Lung (tissue), 12 donors: ENCODE results near the gene LRRC71. TPM values are rescaled to one million over a fixed set of nuclear protein-coding genes. Genes with fewer than 3 reads are reported as not detected.
A peak's percentile ranks its signal among the peaks of the same experiment; 100 is the strongest.

Source experiments
- ATAC-seq: fragments of 200-7000 bp; cut with Tn5 transposase; one replicate; pipeline ENCODE4 v1.9.1; 2020; ENCODE audit warnings: moderate number of reproducible peaks; ENCODE audit not compliant: insufficient read depth, low FRiP score
- DNase-seq, 3 donors: peaks; one replicate each; pipeline ENCODE4 v3.0.0-alpha.2; 2013 to 2017
- H3K27ac ChIP-seq, 2 donors: one replicate each; pipeline ENCODE4 v1.5.1; 2013; ENCODE audit warnings: mild to moderate bottlenecking in 2 of 2, moderate library complexity in 2 of 2, control low read depth in 1 of 2, inconsistent platforms in 1 of 2, low read depth in 1 of 2, low read length in 1 of 2
- H3K27me3 ChIP-seq, 3 donors: one replicate each; pipeline ENCODE4 v1.5.1; 2013; ENCODE audit warnings: low read length in 2 of 3; ENCODE audit not compliant: control insufficient read depth in 3 of 3, insufficient read depth in 3 of 3
- H3K36me3 ChIP-seq, 4 donors: one replicate each; pipeline ENCODE4 v1.5.1; 2013; ENCODE audit warnings: low read length in 4 of 4, mild to moderate bottlenecking in 1 of 4, moderate library complexity in 1 of 4; ENCODE audit not compliant: control insufficient read depth in 4 of 4, insufficient read depth in 4 of 4
- H3K4me1 ChIP-seq, 5 donors: one replicate each; pipeline ENCODE4 v1.5.1; 2013; ENCODE audit warnings: low read length in 5 of 5, mild to moderate bottlenecking in 2 of 5, moderate library complexity in 1 of 5; ENCODE audit not compliant: control insufficient read depth in 5 of 5, insufficient read depth in 5 of 5
- H3K4me3 ChIP-seq: one replicate; pipeline ENCODE4 v1.5.1; 2013; ENCODE audit warnings: mild to moderate bottlenecking, control low read depth, moderate library complexity
- H3K9ac ChIP-seq, 2 donors: one replicate each; pipeline ENCODE4 v1.5.1; 2013; ENCODE audit warnings: low read length in 2 of 2, control low read depth in 1 of 2; ENCODE audit not compliant: insufficient read depth in 1 of 2
- H3K9me3 ChIP-seq, 4 donors: one replicate each; pipeline ENCODE4 v1.5.1; 2013; ENCODE audit warnings: low read length in 3 of 4, mild to moderate bottlenecking in 1 of 4, moderate library complexity in 1 of 4; ENCODE audit not compliant: control insufficient read depth in 4 of 4, insufficient read depth in 3 of 4
- WGBS, 2 donors: extraction: QIAGEN DNeasy Blood & Tissue Kit; methylation state at CpG; one replicate each; pipeline ENCODE4 v1.1.7; 2013; 5-methylcytosine and 5-hydroxymethylcytosine counted together
- polyA plus RNA-seq, 2 donors: library from polyadenylated mRNA; stranded (reverse); fragments of 200-250 nt; gene quantifications; one replicate each; pipeline ENCODE4 v1.2.1, GENCODE V29; 2013
- total RNA-seq, 2 donors: library from RNA; depleted of rRNA in 1 of 2; stranded (reverse); fragments of >200 nt in 1 of 2; gene quantifications; one replicate each; pipeline ENCODE4 v1.2.1, GENCODE V29; 2014 to 2021
- TF ChIP-seq, protein P1 (sequence below): IDR thresholded peaks from 2 replicates; pipeline ENCODE4 v1.5.1; 2012; ENCODE audit warnings: mild to moderate bottlenecking; ENCODE audit errors: control extremely low read depth, extremely low read depth
- donor health status: control.
- donor health status: control.
- donor health status: Bipolar disorder and iron deficiency.
- donor health status: healthy.
- donor health status: DM: yes; HTN: yes; CAD: no.

Gene LRRC71
- total and polyA plus RNA-seq, 4 donors, result 3.4 to 17.2 (median 4.2) TPM

GRCh38 chr1:156913809-156914387 is 6.5 kb upstream of the LRRC71 start:
- Histone ChIP-seq H3K36me3 (peaks cover 0 to 34% (median 17%) of the 10 kb centered on the region in 4 donors), H3K9ac (peak overlapping the region in 1 of 2 donors; percentile 28), H3K4me1 (peaks cover 0 to 19% (median 9%) of the 10 kb centered on the region in 5 donors), H3K27ac (no peak overlapping the region), H3K9me3 (peaks cover 0 to 2% (median 0%) of the 10 kb centered on the region in 4 donors), H3K27me3 (peaks cover 0 to 9% (median 0%) of the 10 kb centered on the region in 3 donors), H3K4me3 (no peak overlapping the region)
- DNase-seq (no peak), ATAC-seq (no peak)
- TF ChIP-seq, protein P1, sequence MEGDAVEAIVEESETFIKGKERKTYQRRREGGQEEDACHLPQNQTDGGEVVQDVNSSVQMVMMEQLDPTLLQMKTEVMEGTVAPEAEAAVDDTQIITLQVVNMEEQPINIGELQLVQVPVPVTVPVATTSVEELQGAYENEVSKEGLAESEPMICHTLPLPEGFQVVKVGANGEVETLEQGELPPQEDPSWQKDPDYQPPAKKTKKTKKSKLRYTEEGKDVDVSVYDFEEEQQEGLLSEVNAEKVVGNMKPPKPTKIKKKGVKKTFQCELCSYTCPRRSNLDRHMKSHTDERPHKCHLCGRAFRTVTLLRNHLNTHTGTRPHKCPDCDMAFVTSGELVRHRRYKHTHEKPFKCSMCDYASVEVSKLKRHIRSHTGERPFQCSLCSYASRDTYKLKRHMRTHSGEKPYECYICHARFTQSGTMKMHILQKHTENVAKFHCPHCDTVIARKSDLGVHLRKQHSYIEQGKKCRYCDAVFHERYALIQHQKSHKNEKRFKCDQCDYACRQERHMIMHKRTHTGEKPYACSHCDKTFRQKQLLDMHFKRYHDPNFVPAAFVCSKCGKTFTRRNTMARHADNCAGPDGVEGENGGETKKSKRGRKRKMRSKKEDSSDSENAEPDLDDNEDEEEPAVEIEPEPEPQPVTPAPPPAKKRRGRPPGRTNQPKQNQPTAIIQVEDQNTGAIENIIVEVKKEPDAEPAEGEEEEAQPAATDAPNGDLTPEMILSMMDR, result no peak
- 81 to 88% methylated on average over 13 of the region's 13 CpGs for WGBS, 2 donors

DNA sequence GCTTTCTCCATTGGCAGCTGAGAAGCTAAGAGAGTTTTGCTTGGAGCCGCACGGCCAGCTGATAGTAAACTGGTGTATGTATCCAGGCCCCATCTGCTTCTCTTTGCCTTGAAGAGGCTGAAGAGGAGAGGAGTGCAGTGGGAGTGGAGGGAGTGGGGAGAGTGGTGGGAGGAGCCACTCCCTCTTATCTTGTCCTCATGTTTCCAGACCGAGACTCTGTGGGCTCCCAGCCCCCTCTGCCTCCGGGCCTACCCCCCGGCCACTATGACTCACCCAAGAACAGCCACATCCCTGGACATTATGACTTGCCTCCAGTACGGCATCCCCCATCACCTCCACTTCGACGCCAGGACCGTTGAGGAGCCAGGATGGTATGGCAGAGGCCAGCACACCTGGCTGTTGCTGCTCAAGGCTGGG is 6.0 kb upstream of the LRRC71 start:
- TF ChIP-seq, protein P1, result no peak
- Histone ChIP-seq H3K4me3 (no peak overlapping the region), H3K27me3 (peaks cover 0 to 7% (median 0%) of the 10 kb centered on the region in 3 donors), H3K9me3 (peaks cover 0 to 2% (median 0%) of the 10 kb centered on the region in 4 donors), H3K27ac (no peak overlapping the region), H3K4me1 (peaks cover 0 to 19% (median 9%) of the 10 kb centered on the region in 5 donors), H3K36me3 (peaks cover 0 to 30% (median 16%) of the 10 kb centered on the region in 4 donors), H3K9ac (peak overlapping the region in 1 of 2 donors; percentile 28)
- 84 to 86% methylated on average over 9 of the region's 9 CpGs for WGBS, 2 donors
- DNase-seq (no peak), ATAC-seq (no peak)

DNA sequence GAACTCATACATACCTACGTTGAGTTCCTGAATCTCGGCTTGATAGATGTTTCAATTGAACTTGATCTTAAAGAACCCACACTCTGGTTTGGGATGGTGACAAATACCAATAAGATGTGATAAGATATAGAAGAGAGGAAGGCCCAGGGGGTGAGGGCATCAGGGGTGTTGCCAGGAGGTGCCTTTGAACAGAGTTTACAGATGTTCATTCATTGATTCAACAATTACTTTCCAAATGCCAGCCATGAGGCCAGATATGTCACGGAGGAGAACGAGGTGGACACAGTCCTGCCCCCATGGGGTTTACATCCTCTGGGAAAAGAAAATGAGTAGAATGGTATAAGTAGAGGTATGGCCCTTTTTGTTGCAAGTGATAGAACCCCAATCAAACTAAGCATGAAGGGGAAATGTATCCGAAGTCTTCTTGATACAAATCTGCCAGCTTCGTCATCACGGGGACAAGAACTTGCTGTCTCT is 659 bp downstream of the LRRC71 start:
- no peak for ATAC-seq

More for the DNA sequence above, 659 bp downstream of the LRRC71 start:
- H3K27ac ChIP-seq, result no peak overlapping the region
- DNase-seq, result no peak
- TF ChIP-seq, protein P1, result no peak
- 68 to 69% methylated on average over 7 of the region's 7 CpGs for WGBS, 2 donors
- H3K27me3 ChIP-seq, result peaks cover 0 to 64% (median 51%) of the 10 kb centered on the region in 3 donors
- H3K4me3 ChIP-seq, result no peak overlapping the region
- H3K9ac ChIP-seq, result no peak overlapping the region
- peaks cover 0 to 4% (median 1%) of the 10 kb centered on the region in 4 donors for H3K36me3 ChIP-seq
- H3K4me1 ChIP-seq, result peaks cover 0 to 12% (median 10%) of the 10 kb centered on the region in 5 donors
- no peaks in the 10 kb centered on the region for H3K9me3 ChIP-seq
